Measurements from ENCODE around the gene TAF3.

- TF ChIP-seq CTCF (IDR thresholded peaks at IDR 0.05) (no peak), POLR2A (IDR thresholded peaks at IDR 0.05) (no peak)
Observed at GRCh38 chr10:8023851-8024250, 205.5 kb downstream of the TAF3 start.
